Endothelial cell of umbilical vein (primary cell): ENCODE data around the gene KIF26B. TPM values are rescaled to one million over a fixed set of nuclear protein-coding genes. Genes with fewer than 3 reads are reported as not detected.

Source experiments
- BruUV-seq: library from RNA; stranded (reverse); fragments of 400-500 nt; replicated peaks from 2 replicates; lab custom pipeline; 2021; lab: Mats Ljungman, UMichigan
- CTCF ChIA-PET: fragments of 300-600, 350-600 bp; sonication (Branson Sonifier 250); formaldehyde crosslinking; loops from one replicate; lab custom pipeline; 2021; ENCODE audit warnings: antibody characterized with exemption, inconsistent platforms; lab: Charles Lee
- POLR2A ChIA-PET: fragments of 300-600, 350-600 bp; sonication (Branson Sonifier 250); formaldehyde crosslinking; loops from one replicate; lab custom pipeline; 2021; ENCODE audit warnings: antibody characterized with exemption, inconsistent platforms; lab: Charles Lee
- DNase-seq: peaks from one replicate; pipeline ENCODE4 v3.0.0-alpha.2; 2011; ENCODE audit warnings: low read depth, low spot score
- FAIRE-seq: peaks from 2 replicates; lab custom pipeline; 2011; peaks lifted over from hg19 to GRCh38; lab: Jason Lieb, UNC
- H2AFZ ChIP-seq: 2 replicates; pipeline ENCODE4 v1.6.0; 2012; ENCODE audit warnings: low read depth, low read length, control low read depth, inconsistent platforms
- H3K27ac ChIP-seq: 2 replicates; pipeline ENCODE4 v1.5.1; 2011; ENCODE audit warnings: low read depth, mild to moderate bottlenecking, control low read depth, low read length, moderate library complexity; ENCODE audit not compliant: insufficient read depth
- H3K27me3 ChIP-seq, 2 experiments: 2 replicates each; pipeline versions ENCODE4 v1.6.0 to v1.6.1; 2011; ENCODE audit warnings: low read length in 2 of 2, mixed read lengths in 1 of 2; ENCODE audit not compliant: control insufficient read depth in 2 of 2, insufficient read depth in 2 of 2
- H3K36me3 ChIP-seq, 2 experiments: 2 replicates in 1 of 2; 3 replicates in 1 of 2; pipeline ENCODE4 v1.5.1; 2011; ENCODE audit warnings: low read length in 2 of 2, mild to moderate bottlenecking in 1 of 2, moderate library complexity in 1 of 2; ENCODE audit not compliant: control insufficient read depth in 2 of 2, insufficient read depth in 2 of 2; ENCODE audit errors: extremely low read depth in 1 of 2
- H3K4me1 ChIP-seq: 3 replicates; pipeline ENCODE4 v1.5.1; 2011; ENCODE audit warnings: mild to moderate bottlenecking, low read length; ENCODE audit not compliant: control insufficient read depth, insufficient read depth; ENCODE audit errors: extremely low read depth
- H3K4me2 ChIP-seq: 2 replicates; pipeline ENCODE4 v1.6.1; 2011; ENCODE audit warnings: low read length, control low read depth, mixed read lengths; ENCODE audit not compliant: insufficient read depth
- H3K4me3 ChIP-seq, 3 experiments: fragments of 200-600 bp in 1 of 3; sonication (generic), shearing (Covaris generic) in 1 of 3; replicated peaks in 1 of 3; 2 replicates each; pipeline ENCODE4 v1.5.1; 2011 to 2016; ENCODE audit warnings: control low read depth in 3 of 3, low read length in 3 of 3, mild to moderate bottlenecking in 2 of 3, inconsistent platforms in 1 of 3, low read depth in 1 of 3, moderate library complexity in 1 of 3; ENCODE audit not compliant: insufficient read depth in 1 of 3
- H3K79me2 ChIP-seq: 2 replicates; pipeline ENCODE4 v1.6.0; 2012; ENCODE audit warnings: low read length, inconsistent platforms; ENCODE audit not compliant: control insufficient read depth, insufficient read depth
- H3K9ac ChIP-seq: replicated peaks from 2 replicates; pipeline ENCODE3; 2011; ENCODE audit warnings: low read length, control low read depth; ENCODE audit not compliant: insufficient read depth; ENCODE audit errors: extremely low read depth
- H3K9me1 ChIP-seq: replicated peaks from 3 replicates; pipeline ENCODE4 v1.6.0; 2011; ENCODE audit warnings: mild to moderate bottlenecking, low read length; ENCODE audit not compliant: control insufficient read depth, insufficient read depth; ENCODE audit errors: extremely low read depth
- H3K9me3 ChIP-seq: replicated peaks from 2 replicates; pipeline ENCODE4 v1.5.1; 2012; ENCODE audit warnings: low read length, inconsistent platforms; ENCODE audit not compliant: control insufficient read depth, insufficient read depth
- H4K20me1 ChIP-seq: replicated peaks from 2 replicates; pipeline ENCODE3; 2011; ENCODE audit warnings: mild to moderate bottlenecking, low read length; ENCODE audit not compliant: control insufficient read depth, insufficient read depth; ENCODE audit errors: extremely low read depth
- EZH2 ChIP-seq: IDR thresholded peaks from 2 replicates; pipeline ENCODE4 v1.6.1; 2012; ENCODE audit warnings: borderline replicate concordance, low read depth, mild to moderate bottlenecking, moderate library complexity, low read length, inconsistent platforms; ENCODE audit not compliant: severe bottlenecking
- FOS ChIP-seq: IDR thresholded peaks from 2 replicates; pipeline ENCODE4 v1.6.1; 2011; ENCODE audit warnings: mild to moderate bottlenecking, low read length, moderate library complexity, borderline replicate concordance; ENCODE audit not compliant: insufficient read depth
- GATA2 ChIP-seq: IDR thresholded peaks from 2 replicates; pipeline ENCODE4 v1.7.0; 2011; ENCODE audit warnings: low read depth, mild to moderate bottlenecking, moderate library complexity, mixed read lengths, low read length; ENCODE audit not compliant: insufficient read length, insufficient read depth
- JUN ChIP-seq: IDR thresholded peaks from 2 replicates; pipeline ENCODE4 v1.6.1; 2011; ENCODE audit warnings: borderline replicate concordance, low read depth; ENCODE audit not compliant: insufficient read length, insufficient read depth
- MAX ChIP-seq: IDR thresholded peaks from 2 replicates; pipeline ENCODE4 v1.6.1; 2011; ENCODE audit not compliant: insufficient read depth, insufficient read length
- MYC ChIP-seq: IDR thresholded peaks from one replicate; pipeline ENCODE4 v1.6.1; 2011; ENCODE audit warnings: mild to moderate bottlenecking, low read depth, low read length
- POLR2A ChIP-seq: IDR thresholded peaks from 2 replicates; pipeline ENCODE4 v1.6.1; 2012; ENCODE audit warnings: low read depth, mild to moderate bottlenecking, control low read depth, low read length
- POLR2AphosphoS5 ChIP-seq: IDR thresholded peaks from 2 replicates; pipeline ENCODE4 v1.6.1; 2012; ENCODE audit warnings: low read depth, mild to moderate bottlenecking, control low read depth, low read length, moderate library complexity; ENCODE audit not compliant: insufficient read depth
- dilution Hi-C: fragments of 300-500 bp; cut with MboI; formaldehyde crosslinking; loops from one replicate; pipeline ENCODE4 v1.15.0; 2019; ENCODE audit warnings: low sequenced_read_pairs; ENCODE audit not compliant: extremely low pct_ligation_motif_present
- intact Hi-C: fragments of 100-400 bp; cut with micrococcal nuclease; formaldehyde crosslinking; loops from one replicate; pipeline ENCODE4 v1.10.0; 2022
- polyA plus RNA-seq, 4 experiments: library from polyadenylated mRNA; depleted of rRNA in 3 of 4; stranded (reverse) in 3 of 4; unstranded in 1 of 4; fragments of >200 nt; gene quantifications; 2 replicates each; pipeline versions ENCODE4 v1.2.1 to v1.2.3, GENCODE V29; 2011 to 2012; ENCODE audit warnings: missing spikeins in 1 of 4
- total RNA-seq: library from RNA; stranded (reverse); gene quantifications from 2 replicates; pipeline ENCODE4 v1.2.3, GENCODE V29; 2021
- TF ChIP-seq, protein P1 (sequence below), 2 donors: IDR thresholded peaks; 1 replicate in 1 of 2; 2 replicates in 1 of 2; pipeline ENCODE4 v1.5.1; 2011; ENCODE audit warnings: low read length in 2 of 2, mild to moderate bottlenecking in 2 of 2, moderate library complexity in 2 of 2, control low read depth in 1 of 2, inconsistent platforms in 1 of 2, low read depth in 1 of 2; ENCODE audit not compliant: insufficient read depth in 1 of 2; ENCODE audit errors: extremely low read depth in 1 of 2

Gene KIF26B
- total and polyA plus RNA-seq, 2 donors (not counting 3 experiments of a cell fraction or from before 2014, with no cell fraction given): 0.04 to 0.49 TPM

GRCh38 chr1:245489838-245490237, 335.1 kb downstream of the KIF26B start:
- no peaks in the 10 kb centered on the region for H3K4me1 ChIP-seq
- no peaks in the 10 kb centered on the region for H3K79me2 ChIP-seq
- no TSS peak for BruUV-seq
- FAIRE-seq (no peak), DNase-seq (no peak)
- H3K4me2 ChIP-seq: no peak overlapping the region
- intact Hi-C loops (no loop called here), dilution Hi-C loops (no loop called here)
- no peaks in the 10 kb centered on the region for H3K9me1 ChIP-seq
- no peaks in the 10 kb centered on the region for H3K27me3 ChIP-seq
- H3K4me3 ChIP-seq: no peak overlapping the region
- no peaks in the 10 kb centered on the region for H4K20me1 ChIP-seq
- ChIA-PET POLR2A (no interaction called here), CTCF (no interaction called here)
- no peaks in the 10 kb centered on the region for H3K9me3 ChIP-seq
- no peak overlapping the region for H2AFZ ChIP-seq
- no peak overlapping the region for H3K9ac ChIP-seq
- no peaks in the 10 kb centered on the region for H3K36me3 ChIP-seq
- no peak overlapping the region for H3K27ac ChIP-seq
- no peak for TF ChIP-seq MYC

DNA sequence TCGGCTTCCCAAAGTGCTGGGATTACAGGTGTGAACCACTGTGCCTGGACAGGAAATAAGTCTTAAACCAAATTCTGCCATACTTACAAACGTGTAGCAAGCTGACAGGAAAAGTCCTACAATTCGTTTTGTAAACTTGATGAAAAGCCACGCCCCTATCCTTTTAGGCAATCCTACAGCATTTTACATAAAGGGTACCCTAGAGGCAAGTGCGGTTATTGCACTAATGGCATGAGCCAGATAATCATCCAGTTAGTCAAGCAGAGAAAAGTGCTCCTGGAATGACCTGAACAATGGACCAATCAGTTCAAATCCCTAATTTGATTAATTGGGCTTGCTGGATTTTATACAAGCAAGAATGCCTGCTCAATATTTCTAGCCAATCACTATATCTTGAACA, 338.2 kb downstream of the KIF26B start:
- H3K9me3 ChIP-seq: no peaks in the 10 kb centered on the region
- BruUV-seq: no TSS peak
- H3K9ac ChIP-seq: no peak overlapping the region
- H3K4me1 ChIP-seq: no peaks in the 10 kb centered on the region
- no peak overlapping the region for H3K4me2 ChIP-seq
- no peaks in the 10 kb centered on the region for H4K20me1 ChIP-seq
- no peak for DNase-seq
- no peaks in the 10 kb centered on the region for H3K9me1 ChIP-seq
- H3K79me2 ChIP-seq: no peaks in the 10 kb centered on the region
- no peak overlapping the region for H2AFZ ChIP-seq
- dilution Hi-C loops: no loop called here
- CTCF ChIA-PET: no interaction called here
- H3K27ac ChIP-seq: no peak overlapping the region
- no peak for TF ChIP-seq POLR2AphosphoS5
- no peak for TF ChIP-seq GATA2
- TF ChIP-seq MAX: no peak
- no peak for TF ChIP-seq MYC
- TF ChIP-seq EZH2: no peak
- TF ChIP-seq JUN: no peak
- TF ChIP-seq FOS: no peak
- TF ChIP-seq, protein P1, sequence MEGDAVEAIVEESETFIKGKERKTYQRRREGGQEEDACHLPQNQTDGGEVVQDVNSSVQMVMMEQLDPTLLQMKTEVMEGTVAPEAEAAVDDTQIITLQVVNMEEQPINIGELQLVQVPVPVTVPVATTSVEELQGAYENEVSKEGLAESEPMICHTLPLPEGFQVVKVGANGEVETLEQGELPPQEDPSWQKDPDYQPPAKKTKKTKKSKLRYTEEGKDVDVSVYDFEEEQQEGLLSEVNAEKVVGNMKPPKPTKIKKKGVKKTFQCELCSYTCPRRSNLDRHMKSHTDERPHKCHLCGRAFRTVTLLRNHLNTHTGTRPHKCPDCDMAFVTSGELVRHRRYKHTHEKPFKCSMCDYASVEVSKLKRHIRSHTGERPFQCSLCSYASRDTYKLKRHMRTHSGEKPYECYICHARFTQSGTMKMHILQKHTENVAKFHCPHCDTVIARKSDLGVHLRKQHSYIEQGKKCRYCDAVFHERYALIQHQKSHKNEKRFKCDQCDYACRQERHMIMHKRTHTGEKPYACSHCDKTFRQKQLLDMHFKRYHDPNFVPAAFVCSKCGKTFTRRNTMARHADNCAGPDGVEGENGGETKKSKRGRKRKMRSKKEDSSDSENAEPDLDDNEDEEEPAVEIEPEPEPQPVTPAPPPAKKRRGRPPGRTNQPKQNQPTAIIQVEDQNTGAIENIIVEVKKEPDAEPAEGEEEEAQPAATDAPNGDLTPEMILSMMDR (IDR thresholded peaks at IDR 0.05; ENCODE audit: extremely low read depth in 1 of 2, insufficient read depth in 1 of 2, low read depth in 1 of 2, low read length in 2 of 2): no peak
- no peak for TF ChIP-seq POLR2A
- no peaks in the 10 kb centered on the region for H3K36me3 ChIP-seq
- FAIRE-seq: no peak
- H3K27me3 ChIP-seq: no peaks in the 10 kb centered on the region
- H3K4me3 ChIP-seq: no peak overlapping the region
- intact Hi-C loops: no loop called here
- POLR2A ChIA-PET: no interaction called here
